Astrocyte of the cerebellum (primary cell): ENCODE measurements around the gene SUMF1.

Source experiments
- DNase-seq: peaks from one replicate; pipeline ENCODE4 v3.0.0-alpha.2; 2011; ENCODE audit warnings: low read depth
- H3K4me3 ChIP-seq: 2 replicates; pipeline ENCODE4 v1.5.1; 2011; ENCODE audit warnings: mild to moderate bottlenecking, low read depth, low read length, moderate library complexity
- CTCF ChIP-seq: IDR thresholded peaks from 2 replicates; pipeline ENCODE4 v1.5.1; 2012; ENCODE audit warnings: low read length, low read depth, moderate library complexity, mild to moderate bottlenecking; ENCODE audit errors: missing control alignments
- in situ Hi-C: cut with HindIII; loops from 2 replicates; pipeline ENCODE4 v1.10.0; 2017; ENCODE audit warnings: low sequenced_read_pairs

The SUMF1 gene

GRCh38 chr3:4397466-4397865, 69.6 kb downstream of the SUMF1 start:
- H3K4me3 ChIP-seq: no peak overlapping the region
- TF ChIP-seq CTCF: no peak
- in situ Hi-C loops: no loop called here
- no peak for DNase-seq

- in situ Hi-C loops: no loop called here
- no peak for TF ChIP-seq CTCF
- no peak for DNase-seq
- H3K4me3 ChIP-seq: no peak overlapping the region
Measured at GRCh38 chr3:4396542-4396941, 70.5 kb downstream of the SUMF1 start.

GRCh38 chr3:4396006-4396405, 71.1 kb downstream of the SUMF1 start:
- in situ Hi-C loops: no loop called here
- H3K4me3 ChIP-seq: no peak overlapping the region
- DNase-seq: no peak
- no peak for TF ChIP-seq CTCF

GRCh38 chr3:4395448-4395847, 71.6 kb downstream of the SUMF1 start:
- in situ Hi-C loops: no loop called here
- DNase-seq: no peak
- no peak for TF ChIP-seq CTCF

GRCh38 chr3:4394567-4394966, 72.5 kb downstream of the SUMF1 start:
- DNase-seq: no peak
- no peak for TF ChIP-seq CTCF
- in situ Hi-C loops: no loop called here
- no peak overlapping the region for H3K4me3 ChIP-seq

More at GRCh38 chr3:4395448-4395847, 71.6 kb downstream of the SUMF1 start:
- no peak overlapping the region for H3K4me3 ChIP-seq

- in situ Hi-C loops: no loop called here
- no peak for TF ChIP-seq CTCF
- no peak for DNase-seq
- no peak overlapping the region for H3K4me3 ChIP-seq
Measured at GRCh38 chr3:4394048-4394447, 73.0 kb downstream of the SUMF1 start.

GRCh38 chr3:4392992-4393391, 74.1 kb downstream of the SUMF1 start:
- no peak for DNase-seq

More at GRCh38 chr3:4392992-4393391, 74.1 kb downstream of the SUMF1 start:
- H3K4me3 ChIP-seq: no peak overlapping the region
- no peak for TF ChIP-seq CTCF
- in situ Hi-C loops: no loop called here
